ENCODE measurements around the gene RNF32.
"Not testable (repeated sequence)": the region's sequence is repeated elsewhere in the genome, so short reads cannot be mapped to it uniquely, and the experiment has no call there.

DNA sequence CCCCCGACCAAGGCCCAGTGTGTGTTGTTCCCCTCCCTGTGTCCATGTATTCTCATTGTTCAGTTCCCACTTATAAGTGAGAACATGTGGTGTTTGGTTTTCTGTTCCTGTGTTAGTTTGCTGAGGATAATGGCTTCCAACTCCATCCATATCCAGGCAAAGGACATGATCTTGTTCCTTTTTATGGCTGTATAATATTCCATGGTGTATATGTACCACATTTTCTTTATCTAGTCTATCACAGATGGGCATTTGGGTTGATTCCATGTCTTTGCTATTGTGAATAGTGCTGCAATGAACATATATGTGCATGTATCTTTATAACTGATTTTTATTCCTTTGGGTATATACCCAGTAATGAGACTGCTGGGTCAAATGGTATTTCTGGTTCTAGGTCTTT lies 61.2 kb downstream of the RNF32 start:
- not testable (repeated sequence) for TF ChIP-seq POLR2A (IDR thresholded peaks at IDR 0.05)
- TF ChIP-seq, protein P1, sequence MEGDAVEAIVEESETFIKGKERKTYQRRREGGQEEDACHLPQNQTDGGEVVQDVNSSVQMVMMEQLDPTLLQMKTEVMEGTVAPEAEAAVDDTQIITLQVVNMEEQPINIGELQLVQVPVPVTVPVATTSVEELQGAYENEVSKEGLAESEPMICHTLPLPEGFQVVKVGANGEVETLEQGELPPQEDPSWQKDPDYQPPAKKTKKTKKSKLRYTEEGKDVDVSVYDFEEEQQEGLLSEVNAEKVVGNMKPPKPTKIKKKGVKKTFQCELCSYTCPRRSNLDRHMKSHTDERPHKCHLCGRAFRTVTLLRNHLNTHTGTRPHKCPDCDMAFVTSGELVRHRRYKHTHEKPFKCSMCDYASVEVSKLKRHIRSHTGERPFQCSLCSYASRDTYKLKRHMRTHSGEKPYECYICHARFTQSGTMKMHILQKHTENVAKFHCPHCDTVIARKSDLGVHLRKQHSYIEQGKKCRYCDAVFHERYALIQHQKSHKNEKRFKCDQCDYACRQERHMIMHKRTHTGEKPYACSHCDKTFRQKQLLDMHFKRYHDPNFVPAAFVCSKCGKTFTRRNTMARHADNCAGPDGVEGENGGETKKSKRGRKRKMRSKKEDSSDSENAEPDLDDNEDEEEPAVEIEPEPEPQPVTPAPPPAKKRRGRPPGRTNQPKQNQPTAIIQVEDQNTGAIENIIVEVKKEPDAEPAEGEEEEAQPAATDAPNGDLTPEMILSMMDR (IDR thresholded peaks at IDR 0.05), result not testable (repeated sequence)

All from tibial nerve (tissue), 3 donors.